GM21526 (cell line): ENCODE measurements around the gene SLCO3A1.
"Not testable (repeated sequence)": the region's sequence is repeated elsewhere in the genome, so short reads cannot be mapped to it uniquely, and the experiment has no call there.

Experiments used
- ATAC-seq: cut with Tn5 transposase; IDR thresholded peaks from one replicate; pipeline ENCODE4 v1.9.1; 2021; ENCODE audit warnings: moderate library complexity; ENCODE audit not compliant: unreplicated experiment, low FRiP score

The SLCO3A1 gene

DNA sequence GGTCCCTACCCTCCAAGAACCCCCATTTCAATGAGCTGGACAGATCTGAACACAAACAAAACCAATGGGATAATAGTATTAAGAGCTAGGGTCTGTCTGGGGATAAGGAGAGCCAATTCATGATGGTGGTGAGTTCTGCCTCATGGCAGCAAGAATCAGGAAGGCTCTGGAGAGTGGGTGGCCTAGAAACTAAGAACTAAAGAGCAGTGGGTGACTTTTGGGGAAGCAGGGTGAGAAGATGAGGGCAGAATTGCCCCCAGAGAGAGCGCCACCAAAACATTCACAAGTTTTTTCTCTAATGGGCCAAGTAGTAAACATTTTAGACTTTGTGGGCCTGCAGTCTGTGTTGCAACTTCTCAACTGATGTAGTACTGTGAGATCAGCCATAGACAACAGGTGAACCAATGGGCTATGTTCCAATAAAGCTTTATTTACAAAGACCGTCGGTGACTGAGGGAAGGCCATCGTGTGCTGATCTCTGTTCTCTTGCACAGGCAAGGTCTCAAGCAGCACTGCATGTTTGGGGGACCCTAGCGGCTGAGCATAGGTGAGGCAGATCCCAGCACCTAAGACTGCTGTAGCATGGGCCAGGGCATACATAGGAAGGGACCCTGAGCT is 314.7 kb downstream of the SLCO3A1 start:
- no peak for ATAC-seq

DNA sequence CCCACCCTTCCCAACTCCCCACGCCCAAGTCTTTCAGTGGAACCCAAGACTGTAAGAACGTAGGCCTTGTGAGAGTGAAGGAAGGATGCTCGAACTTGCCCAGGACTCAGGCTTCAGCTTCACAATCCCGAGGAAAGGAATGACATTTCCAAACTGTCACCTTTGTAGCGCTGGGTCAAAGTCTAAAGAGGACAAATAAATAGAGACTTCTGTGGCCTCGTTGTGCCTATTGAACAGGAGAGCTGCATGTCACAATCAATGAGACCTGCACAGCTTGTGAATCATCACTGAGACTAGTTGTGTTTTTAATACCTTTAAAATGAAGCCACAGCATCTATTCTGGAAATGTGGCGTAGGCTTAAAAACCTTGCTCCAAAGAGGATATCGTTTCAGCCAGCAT is 317.4 kb downstream of the SLCO3A1 start:
- no peak for ATAC-seq

- ATAC-seq: no peak
Measured at GRCh38 chr15:92178911-92179310, 325.4 kb downstream of the SLCO3A1 start.

DNA sequence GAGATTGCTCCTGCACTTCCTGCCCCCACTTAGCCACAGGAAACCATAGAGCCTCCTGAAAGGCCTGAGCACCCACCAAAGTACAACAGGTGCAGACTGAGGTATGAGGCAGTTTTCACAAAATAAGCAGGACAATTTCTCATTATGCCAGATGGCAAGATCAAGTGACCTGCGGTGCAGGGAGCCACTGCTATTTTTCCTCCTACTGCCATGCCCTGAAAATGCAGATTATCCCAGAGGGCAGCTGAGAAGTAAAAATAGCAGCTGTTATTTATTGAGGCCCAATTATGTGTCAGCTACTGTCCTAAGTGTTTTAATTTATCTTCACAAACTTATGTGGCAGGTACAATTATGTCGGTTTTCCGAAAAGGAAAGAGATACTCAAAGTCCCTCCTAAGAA is 330.6 kb downstream of the SLCO3A1 start:
- ATAC-seq: no peak

DNA sequence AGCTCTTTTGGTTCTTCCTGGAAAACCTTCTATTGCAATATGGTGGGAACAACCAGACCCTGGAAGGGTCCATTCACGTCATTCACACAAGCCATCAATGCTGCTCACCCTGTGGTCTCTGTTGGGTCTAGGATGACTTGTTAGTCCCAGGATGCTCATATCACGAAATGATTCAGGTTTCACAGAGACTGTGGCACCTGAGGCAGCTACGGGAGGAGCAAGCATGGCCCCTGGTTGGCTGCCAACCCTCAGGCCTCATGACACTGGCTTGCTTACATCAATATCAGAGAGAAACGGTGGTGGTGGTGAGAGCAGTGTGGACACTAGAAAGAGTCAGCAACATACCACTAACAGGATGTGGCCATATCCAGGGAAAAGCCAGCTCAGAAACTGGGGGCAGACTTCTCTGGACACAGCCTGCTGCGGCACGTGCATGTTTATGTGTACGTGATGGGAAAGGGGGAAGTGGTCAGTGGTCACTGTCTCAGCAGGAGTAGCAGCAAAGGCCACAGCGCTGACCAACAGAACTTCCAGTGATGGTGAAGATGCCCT is 331.2 kb downstream of the SLCO3A1 start:
- ATAC-seq: no peak

- ATAC-seq: no peak
Measured at GRCh38 chr15:92187975-92188374, 334.5 kb downstream of the SLCO3A1 start.

GRCh38 chr15:92189166-92189565 is 335.7 kb downstream of the SLCO3A1 start:
- no peak for ATAC-seq

- no peak for ATAC-seq
Measured at GRCh38 chr15:92195241-92195640, 341.7 kb downstream of the SLCO3A1 start.

DNA sequence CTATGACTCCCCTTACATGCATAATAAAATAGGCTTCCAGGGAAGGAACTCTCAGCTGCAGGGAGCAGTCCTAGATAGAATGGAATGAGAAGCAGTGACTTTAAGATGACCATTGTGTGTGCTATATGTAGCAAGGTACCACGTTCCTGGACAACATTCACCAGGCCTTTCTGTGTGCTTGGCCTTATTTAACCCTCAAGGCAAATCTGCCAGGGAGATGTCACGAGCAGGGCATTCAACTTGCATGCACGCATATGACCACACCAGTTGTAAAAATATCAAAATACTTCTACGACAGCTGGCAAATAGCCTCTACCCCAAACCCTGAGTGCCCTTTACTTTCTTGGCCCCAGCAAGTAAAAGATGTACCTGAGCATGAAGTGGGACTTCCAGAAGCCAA is 342.8 kb downstream of the SLCO3A1 start:
- ATAC-seq: no peak

DNA sequence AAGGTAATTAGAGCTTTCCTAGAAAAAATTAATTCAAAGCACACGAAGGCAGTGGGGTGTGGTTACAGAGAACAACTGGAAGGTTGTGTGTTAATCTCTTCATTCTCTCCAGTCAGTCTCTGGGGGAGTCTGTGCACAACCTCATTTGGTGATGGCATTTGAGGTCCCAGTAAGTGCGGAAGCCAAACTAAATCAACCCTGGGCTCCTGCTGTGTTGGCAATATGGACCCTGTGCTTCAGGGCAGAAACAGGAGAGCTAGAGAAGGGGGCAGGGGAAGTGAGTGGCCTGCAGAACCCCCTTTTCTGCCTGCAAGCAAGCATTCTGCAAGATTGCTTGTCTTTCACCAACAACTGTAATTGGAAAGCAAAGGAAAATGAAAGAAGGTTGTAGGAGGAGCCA is 344.2 kb downstream of the SLCO3A1 start:
- ATAC-seq: no peak

DNA sequence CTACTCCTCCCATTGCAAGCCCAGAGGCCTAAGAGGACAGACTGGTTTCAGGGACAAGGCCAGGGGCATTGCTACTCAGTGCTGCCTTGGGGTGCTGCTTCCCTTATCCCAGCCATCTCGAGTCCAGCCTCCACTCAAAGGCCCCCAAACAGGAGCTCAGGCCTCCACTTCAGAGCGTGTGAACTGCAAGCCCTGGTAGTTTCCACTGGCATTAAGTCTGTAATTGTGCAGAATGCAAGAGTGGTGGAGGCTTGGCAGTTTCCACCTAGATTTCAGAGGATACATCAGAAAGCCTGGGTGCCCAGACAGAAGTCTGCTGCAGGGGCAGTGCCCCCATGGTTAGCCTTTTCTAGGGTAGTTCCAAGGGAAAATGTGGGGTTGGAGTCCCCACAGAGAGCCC is 347.4 kb downstream of the SLCO3A1 start:
- ATAC-seq: no peak

DNA sequence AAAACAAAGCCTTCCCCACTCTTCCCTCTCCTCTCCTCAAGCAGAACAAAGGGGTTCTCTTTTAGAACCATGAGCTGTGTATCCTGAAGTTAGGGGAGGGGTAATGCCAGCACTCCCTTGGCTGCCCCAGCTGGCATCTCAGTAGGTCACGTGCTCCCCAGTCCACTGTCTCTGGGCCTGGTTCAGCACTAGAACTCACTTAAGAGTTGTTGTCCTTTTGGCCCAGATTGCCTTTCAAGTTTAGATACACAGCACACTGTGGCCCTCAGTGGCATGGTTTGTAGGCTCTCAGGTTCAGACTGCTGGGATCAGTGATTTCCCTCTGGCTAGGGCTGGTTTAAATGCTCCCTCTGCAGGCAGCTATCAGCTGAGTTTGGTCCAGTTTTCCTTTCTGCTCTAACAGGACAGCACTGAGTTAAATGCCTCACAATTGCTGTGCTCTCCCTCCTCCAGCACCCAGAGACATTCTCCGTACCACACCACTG is 351.8 kb downstream of the SLCO3A1 start:
- ATAC-seq: no peak

DNA sequence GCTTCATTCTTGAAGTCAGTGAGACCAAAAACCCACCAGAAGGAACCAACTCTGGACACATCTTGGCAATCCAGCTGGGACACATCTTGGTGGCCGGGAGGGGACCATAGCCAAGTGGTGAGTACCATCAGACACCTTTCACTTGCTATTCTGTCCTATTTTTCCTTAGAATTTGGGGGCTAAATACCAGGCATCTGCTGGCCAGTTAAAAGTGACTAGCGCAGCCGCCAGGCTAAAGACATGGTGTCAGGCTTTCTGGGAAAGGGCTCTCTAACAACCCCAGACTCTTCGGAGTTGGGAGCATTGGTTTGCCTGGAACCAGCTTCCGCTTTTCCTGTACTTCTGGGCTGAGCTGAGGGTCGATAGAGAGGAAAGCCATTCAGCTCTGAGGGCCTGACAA is 354.1 kb downstream of the SLCO3A1 start:
- not testable (repeated sequence) for ATAC-seq
